Loucy (cell line): ENCODE results near the gene C10orf62.

Experiments
- H2AFZ ChIP-seq: fragments of 200-600 bp; sonication (generic); 2 replicates; pipeline ENCODE4 v1.6.0; 2016; ENCODE audit warnings: antibody characterized with exemption, mild to moderate bottlenecking, low read length, moderate library complexity
- H3F3A ChIP-seq: fragments of 200-600 bp; 2 replicates; pipeline ENCODE4 v1.6.0; 2016; ENCODE audit warnings: antibody characterized with exemption, low read depth, mild to moderate bottlenecking
- H3K27me3 ChIP-seq: fragments of 200-600 bp; sonication (generic); 2 replicates; pipeline ENCODE4 v1.6.1; 2014; ENCODE audit warnings: low read length, mild to moderate bottlenecking; ENCODE audit not compliant: insufficient read depth, poor library complexity, severe bottlenecking
- H3K36me3 ChIP-seq: fragments of 200-600 bp; sonication (generic); 2 replicates; pipeline ENCODE4 v1.6.1; 2016; ENCODE audit warnings: low read length; ENCODE audit not compliant: insufficient read depth
- H3K4me1 ChIP-seq: fragments of 200-600 bp; sonication (generic); 2 replicates; pipeline ENCODE4 v1.5.1; 2014; ENCODE audit warnings: low read length, mild to moderate bottlenecking; ENCODE audit not compliant: insufficient read depth, poor library complexity, severe bottlenecking
- H3K4me2 ChIP-seq: fragments of 200-600 bp; sonication (generic); 2 replicates; pipeline ENCODE4 v1.6.0; 2014; ENCODE audit warnings: antibody characterized with exemption, low read length, low read depth, mild to moderate bottlenecking; ENCODE audit not compliant: poor library complexity, severe bottlenecking
- H3K4me3 ChIP-seq: fragments of 200-600 bp; sonication (generic); 2 replicates; pipeline ENCODE4 v1.5.1; 2014; ENCODE audit warnings: low read length, mild to moderate bottlenecking, mixed read lengths; ENCODE audit not compliant: poor library complexity, severe bottlenecking
- H3K79me2 ChIP-seq: fragments of 200-600 bp; sonication (generic); 2 replicates; pipeline ENCODE4 v1.6.1; 2014; ENCODE audit warnings: low read length; ENCODE audit not compliant: insufficient read depth
- H3K9ac ChIP-seq: fragments of 200-600 bp; sonication (generic); 2 replicates; pipeline ENCODE4 v1.6.0; 2014; ENCODE audit warnings: mild to moderate bottlenecking, low read depth, low read length, moderate library complexity; ENCODE audit not compliant: poor library complexity, severe bottlenecking
- H3K9me2 ChIP-seq: fragments of 200-600 bp; sonication (generic); replicated peaks from 2 replicates; pipeline ENCODE4 v1.6.1; 2016; ENCODE audit warnings: low read depth, low read length, mixed read lengths
- H3K9me3 ChIP-seq: fragments of 200-600 bp; sonication (generic); 2 replicates; pipeline ENCODE4 v1.6.1; 2014; ENCODE audit warnings: mild to moderate bottlenecking, antibody characterized with exemption, low read length, low read depth; ENCODE audit not compliant: insufficient read depth
- H4K20me1 ChIP-seq: fragments of 200-600 bp; sonication (generic); 2 replicates; pipeline ENCODE4 v1.6.0; 2014; ENCODE audit warnings: antibody characterized with exemption, low read length, mild to moderate bottlenecking; ENCODE audit not compliant: insufficient read depth, poor library complexity, severe bottlenecking
- CTCF ChIP-seq: fragments of 200-600 bp; sonication (generic); conservative IDR thresholded peaks from 2 replicates; pipeline ENCODE4 v1.5.1; 2014; ENCODE audit warnings: mild to moderate bottlenecking, antibody characterized with exemption, low read length
- EZH2phosphoT487 ChIP-seq: fragments of 200-600 bp; IDR thresholded peaks from 2 replicates; pipeline ENCODE4 v1.6.1; 2018; ENCODE audit warnings: antibody characterized with exemption, mild to moderate bottlenecking, moderate library complexity, borderline replicate concordance

C10orf62 gene

GRCh38 chr10:97597778-97598177 is 8.3 kb downstream of the C10orf62 start:
- no peaks in the 10 kb centered on the region for H4K20me1 ChIP-seq
- no peaks in the 10 kb centered on the region for H3K9me2 ChIP-seq
- no peaks in the 10 kb centered on the region for H3K36me3 ChIP-seq
- H3K27me3 ChIP-seq, result no peaks in the 10 kb centered on the region
- no peaks in the 10 kb centered on the region for H3F3A ChIP-seq
- H3K4me2 ChIP-seq, result no peak overlapping the region
- H3K4me1 ChIP-seq, result no peaks in the 10 kb centered on the region
- H3K4me3 ChIP-seq, result no peak overlapping the region
- TF ChIP-seq CTCF, result no peak
- TF ChIP-seq EZH2phosphoT487, result no peak
- H2AFZ ChIP-seq, result no peak overlapping the region
- no peaks in the 10 kb centered on the region for H3K9me3 ChIP-seq
- H3K79me2 ChIP-seq, result no peaks in the 10 kb centered on the region
- no peak overlapping the region for H3K9ac ChIP-seq

DNA sequence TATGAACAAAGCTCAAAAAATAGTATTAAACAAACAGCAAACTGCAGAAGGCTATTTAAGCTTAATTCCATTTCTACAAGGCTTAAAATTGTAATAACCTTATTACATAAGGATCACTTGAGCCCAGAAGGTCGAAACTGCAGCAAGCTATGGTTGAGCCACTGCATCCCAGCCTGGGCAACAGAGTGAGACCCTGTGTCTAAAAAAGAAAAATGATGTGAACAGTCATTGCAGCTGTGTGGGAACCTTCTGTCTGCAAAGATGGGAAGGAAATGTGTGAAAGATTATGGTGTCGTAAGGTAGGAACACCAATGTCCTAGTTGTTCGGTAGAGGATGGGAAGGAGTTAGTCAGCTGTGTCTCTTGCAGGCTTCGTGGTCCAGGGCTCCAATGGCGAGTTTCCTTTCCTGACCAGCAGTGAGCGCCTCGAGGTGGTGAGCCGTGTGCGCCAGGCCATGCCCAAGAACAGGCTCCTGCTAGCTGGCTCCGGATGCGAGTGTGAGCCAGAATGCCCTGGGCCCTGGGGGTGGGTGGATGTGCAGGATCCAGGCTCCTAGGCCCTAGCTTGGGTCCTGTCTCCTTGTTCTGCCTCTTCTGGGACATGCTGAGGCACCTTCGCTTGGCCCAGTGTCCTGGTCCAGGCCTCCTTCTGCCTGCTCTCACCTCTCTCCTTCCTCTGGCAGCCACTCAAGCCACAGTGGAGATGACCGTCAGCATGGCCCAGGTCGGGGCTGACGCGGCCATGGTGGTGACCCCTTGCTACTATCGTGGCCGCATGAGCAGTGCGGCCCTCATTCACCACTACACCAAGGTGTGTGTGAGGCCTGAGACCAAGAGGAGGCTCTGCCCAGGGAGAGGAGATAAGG is 9.1 kb downstream of the C10orf62 start:
- TF ChIP-seq CTCF (no peak), EZH2phosphoT487 (no peak)
- Histone ChIP-seq H3K79me2 (no peaks in the 10 kb centered on the region), H3K4me3 (no peak overlapping the region), H3K9ac (no peak overlapping the region), H2AFZ (no peak overlapping the region), H3K4me2 (no peak overlapping the region), H3K36me3 (no peaks in the 10 kb centered on the region), H3F3A (no peaks in the 10 kb centered on the region), H4K20me1 (no peaks in the 10 kb centered on the region), H3K9me2 (no peaks in the 10 kb centered on the region), H3K27me3 (no peaks in the 10 kb centered on the region), H3K4me1 (no peaks in the 10 kb centered on the region), H3K9me3 (no peaks in the 10 kb centered on the region)

DNA sequence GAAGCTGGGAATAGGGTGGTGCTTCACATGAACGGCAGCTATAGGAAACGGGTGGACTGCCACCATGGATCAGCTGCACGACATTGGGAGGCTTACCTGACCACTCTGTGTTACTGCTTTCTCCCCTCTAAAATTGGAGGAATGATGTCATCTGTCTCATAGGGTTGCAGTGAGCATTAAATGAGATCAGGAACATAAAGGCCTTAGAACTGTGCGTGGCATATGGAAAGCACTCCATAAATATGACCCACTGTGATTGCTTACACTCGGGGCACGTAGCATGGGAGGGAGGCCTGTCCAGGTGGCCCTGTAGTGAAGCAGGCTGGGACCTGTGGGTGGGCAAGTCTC is 9.7 kb downstream of the C10orf62 start:
- TF ChIP-seq CTCF (no peak), EZH2phosphoT487 (no peak)
- Histone ChIP-seq H3K9ac (no peak overlapping the region), H3K27me3 (no peaks in the 10 kb centered on the region), H3K4me3 (no peak overlapping the region), H3K9me3 (no peaks in the 10 kb centered on the region), H3K4me2 (no peak overlapping the region), H3K9me2 (no peaks in the 10 kb centered on the region), H3F3A (no peaks in the 10 kb centered on the region), H3K36me3 (no peaks in the 10 kb centered on the region), H2AFZ (no peak overlapping the region), H3K4me1 (no peaks in the 10 kb centered on the region), H4K20me1 (no peaks in the 10 kb centered on the region), H3K79me2 (no peaks in the 10 kb centered on the region)
